ENCODE results near the gene KRTAP10-11.
"Not testable (repeated sequence)": the region's sequence is repeated elsewhere in the genome, so short reads cannot be mapped to it uniquely, and the experiment has no call there.

Gene KRTAP10-11

DNA sequence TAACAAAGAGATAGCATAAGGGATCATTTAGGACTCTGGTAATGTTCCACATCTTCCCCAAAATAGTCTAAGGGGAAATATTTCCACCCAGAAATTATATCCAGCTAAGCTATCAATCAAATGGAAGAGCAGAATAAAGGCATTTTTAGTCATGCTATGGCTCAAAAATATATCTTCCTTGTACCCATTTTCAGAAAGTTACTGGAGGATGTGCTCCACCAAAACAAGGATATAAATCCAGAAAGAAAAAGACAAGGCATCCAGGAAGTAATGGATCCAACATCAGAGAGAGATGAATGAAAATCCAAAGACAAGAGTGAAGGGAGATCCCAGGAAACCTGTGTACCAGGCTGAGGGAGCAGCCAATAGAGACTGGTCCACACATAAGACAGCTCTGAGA is 37.0 kb upstream of the KRTAP10-11 start:
- FAIRE-seq, result no peak
- TF ChIP-seq TAF1 (IDR thresholded peaks at IDR 0.05; ENCODE audit: borderline replicate concordance, low read depth, low read length) (no peak), POLR2AphosphoS5 (IDR thresholded peaks at IDR 0.05; ENCODE audit: low read depth, low read length) (no peak), POLR2A (IDR thresholded peaks at IDR 0.05; ENCODE audit: low read depth, low read length) (no peak)
- no peak for DNase-seq (ENCODE audit: insufficient read length)

DNA sequence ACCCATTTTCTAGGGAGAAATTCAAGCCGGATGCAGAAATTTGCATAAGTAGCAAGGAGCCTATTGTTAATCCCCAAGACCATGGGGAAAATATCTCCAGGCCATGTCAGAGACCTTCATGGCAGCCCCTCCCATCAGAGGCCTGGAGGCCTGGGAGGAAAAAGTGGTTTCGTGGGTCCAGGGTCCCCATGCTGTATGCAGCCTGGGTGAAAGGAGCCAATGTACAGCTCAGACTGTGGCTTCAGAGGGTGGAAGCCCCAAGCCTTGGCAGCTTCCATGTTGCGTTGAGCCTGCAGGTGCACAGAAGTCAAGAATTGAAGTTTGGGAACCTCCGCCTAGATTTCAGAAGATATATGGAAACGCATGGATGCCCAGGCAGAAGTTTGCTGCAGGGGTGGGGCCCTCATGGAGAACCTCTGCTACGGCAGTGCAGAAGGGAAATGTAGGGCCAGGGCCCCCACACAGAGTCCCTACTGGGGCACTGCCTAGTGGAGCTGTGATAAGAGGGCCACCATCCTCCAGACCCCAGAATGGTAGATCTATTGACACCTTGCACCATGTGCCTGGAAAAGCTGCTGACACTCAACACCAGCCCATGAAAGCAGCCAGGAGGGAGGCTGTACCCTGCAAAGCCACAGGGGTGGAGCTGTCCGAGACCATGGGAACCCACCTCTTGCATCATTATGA is 35.9 kb upstream of the KRTAP10-11 start:
- FAIRE-seq; DNase-seq (ENCODE audit: insufficient read length): not testable (repeated sequence)

DNA sequence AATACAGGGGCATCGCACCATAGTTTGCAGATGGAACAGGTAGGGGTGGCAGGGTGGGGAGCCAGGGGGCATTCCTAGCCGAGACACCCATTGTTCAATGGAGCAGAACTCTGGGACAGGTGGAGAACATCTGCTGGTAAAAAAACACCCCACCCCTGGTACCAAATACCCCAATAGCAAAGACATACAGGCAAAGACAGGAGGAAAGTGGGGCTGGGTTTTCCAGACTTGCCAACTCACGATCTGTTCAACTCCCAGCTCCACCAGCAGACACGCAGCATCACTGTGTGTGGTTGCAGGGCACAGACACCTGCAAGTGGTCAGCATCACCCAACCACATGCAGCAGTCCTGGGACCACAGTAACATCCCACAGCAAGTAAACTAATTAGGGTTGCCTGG is 34.7 kb upstream of the KRTAP10-11 start:
- FAIRE-seq, result no peak
- TF ChIP-seq POLR2AphosphoS5 (IDR thresholded peaks at IDR 0.05; ENCODE audit: low read depth, low read length), result no peak
- no peak for DNase-seq (ENCODE audit: insufficient read length)

DNA sequence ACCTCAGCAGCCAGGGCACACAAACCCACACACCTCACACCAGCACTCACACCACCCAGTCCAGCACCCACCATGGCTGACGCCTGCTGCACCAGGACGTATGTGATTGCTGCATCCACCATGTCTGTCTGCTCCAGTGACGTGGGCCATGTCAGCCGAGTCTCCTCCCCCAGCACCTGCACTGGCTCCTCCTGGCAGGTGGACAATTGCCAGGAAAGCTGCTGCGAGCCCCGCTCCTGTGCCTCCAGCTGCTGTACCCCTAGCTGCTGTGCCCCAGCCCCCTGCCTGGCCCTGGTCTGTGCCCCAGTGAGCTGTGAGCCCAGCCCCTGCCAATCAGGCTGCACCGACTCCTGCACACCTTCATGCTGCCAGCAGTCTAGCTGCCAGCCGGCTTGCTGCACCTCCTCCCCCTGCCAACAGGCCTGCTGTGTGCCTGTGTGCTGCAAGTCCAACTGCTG is 34.2 kb upstream of the KRTAP10-11 start, which contains the start of gene KRTAP10-8:
Gene KRTAP10-8, plus strand, starts transcription at position 51 of the 458 bp plus-strand sequence. Its CDS starts 22 bp downstream, at position 73.
- DNase-seq (ENCODE audit: insufficient read length) (no peak), FAIRE-seq (no peak)
- TF ChIP-seq TAF1 (IDR thresholded peaks at IDR 0.05; ENCODE audit: borderline replicate concordance, low read depth, low read length), result no peak
- TF ChIP-seq POLR2AphosphoS5 (IDR thresholded peaks at IDR 0.05; ENCODE audit: low read depth, low read length), result no peak
- TF ChIP-seq POLR2A (IDR thresholded peaks at IDR 0.05; ENCODE audit: low read depth, low read length), result no peak

DNA sequence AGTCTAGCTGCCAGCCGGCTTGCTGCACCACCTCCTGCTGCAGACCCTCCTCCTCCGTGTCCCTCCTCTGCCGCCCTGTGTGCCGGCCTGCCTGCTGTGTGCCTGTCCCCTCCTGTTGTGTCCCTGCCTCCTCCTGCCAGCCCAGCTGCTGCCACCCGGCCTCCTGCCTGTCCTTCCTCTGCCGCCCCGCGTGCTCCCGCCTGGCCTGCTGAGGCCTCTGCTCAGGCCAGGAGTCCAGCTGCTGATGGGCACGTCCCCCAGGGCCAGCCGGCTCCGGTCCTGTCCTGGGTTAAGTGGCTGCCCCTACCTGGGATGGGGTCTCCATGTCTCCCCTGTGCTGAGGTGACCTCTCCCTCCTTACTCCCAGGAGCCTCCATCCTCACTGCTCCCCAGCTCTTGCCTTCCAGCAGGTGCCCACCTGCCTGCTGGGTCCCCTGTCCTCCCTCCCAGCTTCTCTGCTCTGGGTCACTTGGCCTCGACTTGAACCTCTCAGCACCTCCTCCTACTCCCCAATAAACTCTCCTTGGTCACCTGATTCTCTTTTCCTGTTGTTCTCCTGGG is 33.5 kb upstream of the KRTAP10-11 start:
- DNase-seq (ENCODE audit: insufficient read length) (no peak), FAIRE-seq (no peak)
- TF ChIP-seq POLR2AphosphoS5 (IDR thresholded peaks at IDR 0.05; ENCODE audit: low read depth, low read length), result no peak
- TF ChIP-seq TAF1 (IDR thresholded peaks at IDR 0.05; ENCODE audit: borderline replicate concordance, low read depth, low read length), result no peak
- no peak for TF ChIP-seq POLR2A (IDR thresholded peaks at IDR 0.05; ENCODE audit: low read depth, low read length)

DNA sequence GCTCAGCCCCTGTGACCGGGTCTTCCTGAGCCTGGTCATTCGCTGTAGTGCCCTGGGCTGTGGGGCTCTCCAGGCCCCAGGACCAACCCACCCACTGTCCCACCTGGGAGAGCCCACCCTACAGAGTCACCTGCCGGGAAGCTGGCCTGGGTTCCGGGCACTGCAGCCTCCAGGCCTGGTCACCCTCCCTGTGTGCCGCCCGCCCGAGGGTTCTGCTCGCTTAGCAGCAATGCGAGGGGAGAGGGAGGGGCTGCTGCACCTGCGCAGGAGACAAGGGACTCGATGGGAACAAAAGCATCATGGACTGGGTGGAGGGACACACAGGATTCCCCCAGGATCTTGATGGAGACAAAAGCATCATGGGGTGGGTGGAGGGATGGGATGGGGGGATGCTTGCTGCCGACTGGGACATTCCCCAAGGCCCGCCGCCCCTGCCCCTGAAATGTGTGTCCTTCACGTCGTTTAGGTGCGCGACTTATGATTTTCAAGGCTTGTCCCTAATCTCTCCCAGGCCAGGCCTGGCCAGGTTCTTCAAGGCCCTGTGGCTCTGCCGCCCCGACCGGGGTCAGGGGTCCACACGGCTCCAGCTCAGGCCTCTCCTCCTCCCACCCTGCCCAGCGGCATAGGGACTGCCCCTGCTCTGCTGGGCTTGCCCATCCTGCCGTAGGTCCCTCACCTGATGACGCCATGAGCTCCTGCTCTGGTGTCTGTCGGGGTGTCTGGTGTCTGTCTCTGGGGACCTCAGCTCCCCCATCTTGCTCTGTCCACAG is 32.6 kb upstream of the KRTAP10-11 start:
- FAIRE-seq (no peak), DNase-seq (ENCODE audit: insufficient read length) (no peak)
- TF ChIP-seq POLR2AphosphoS5 (IDR thresholded peaks at IDR 0.05; ENCODE audit: low read depth, low read length) (no peak), TAF1 (IDR thresholded peaks at IDR 0.05; ENCODE audit: borderline replicate concordance, low read depth, low read length) (no peak), POLR2A (IDR thresholded peaks at IDR 0.05; ENCODE audit: low read depth, low read length) (no peak)

DNA sequence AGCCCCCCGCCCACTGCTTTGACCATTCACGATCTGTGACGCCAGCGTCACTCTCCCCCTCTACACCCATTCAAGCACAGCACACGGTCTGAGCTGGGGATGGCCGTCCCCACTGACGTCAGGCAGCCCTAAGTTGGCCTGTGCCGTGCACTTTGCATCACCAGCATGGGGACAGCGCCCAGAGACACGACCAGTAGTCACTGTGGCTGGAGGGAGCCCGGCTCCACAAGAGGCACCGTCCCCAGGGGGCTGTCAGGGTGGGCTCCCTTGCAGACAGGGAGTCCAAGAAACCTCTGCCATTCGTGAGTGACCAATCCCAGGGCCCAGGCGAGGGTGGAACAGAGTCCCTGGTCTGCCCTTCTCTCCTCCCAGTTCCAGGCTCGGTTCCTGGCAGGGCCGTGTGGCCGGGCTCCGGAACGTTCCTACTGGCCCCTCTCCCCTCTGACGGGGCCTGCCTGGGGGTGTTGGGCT is 32.0 kb upstream of the KRTAP10-11 start:
- TF ChIP-seq POLR2A (IDR thresholded peaks at IDR 0.05; ENCODE audit: low read depth, low read length) (no peak), TAF1 (IDR thresholded peaks at IDR 0.05; ENCODE audit: borderline replicate concordance, low read depth, low read length) (no peak), POLR2AphosphoS5 (IDR thresholded peaks at IDR 0.05; ENCODE audit: low read depth, low read length) (no peak)

DNA sequence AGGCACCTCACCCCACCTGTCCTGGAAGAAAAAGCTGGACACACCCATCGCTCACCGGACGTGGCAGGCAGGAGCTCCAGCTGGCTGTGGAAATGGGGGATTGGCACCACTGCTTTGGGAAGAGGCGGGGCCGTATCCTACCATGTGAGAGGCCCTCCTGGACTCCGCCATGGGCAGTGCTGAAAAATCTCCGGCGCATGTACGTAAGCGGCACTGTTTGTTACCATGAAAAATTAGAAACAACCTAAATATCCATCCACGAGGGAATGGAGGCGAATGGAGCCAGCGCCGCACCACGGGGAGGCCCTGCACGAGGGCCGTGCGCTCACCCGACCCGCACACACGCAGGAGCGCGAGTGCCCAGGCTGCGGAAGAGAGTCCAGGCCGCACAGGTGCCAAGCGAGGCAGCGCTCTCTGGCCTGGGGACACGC is 31.2 kb upstream of the KRTAP10-11 start:
- DNase-seq (ENCODE audit: insufficient read length) (no peak), FAIRE-seq (no peak)
- TF ChIP-seq POLR2A (IDR thresholded peaks at IDR 0.05; ENCODE audit: low read depth, low read length), result no peak
- no peak for TF ChIP-seq POLR2AphosphoS5 (IDR thresholded peaks at IDR 0.05; ENCODE audit: low read depth, low read length)
- TF ChIP-seq TAF1 (IDR thresholded peaks at IDR 0.05; ENCODE audit: borderline replicate concordance, low read depth, low read length), result no peak

More for the DNA sequence above, 32.0 kb upstream of the KRTAP10-11 start:
- FAIRE-seq (no peak), DNase-seq (ENCODE audit: insufficient read length) (no peak)

DNA sequence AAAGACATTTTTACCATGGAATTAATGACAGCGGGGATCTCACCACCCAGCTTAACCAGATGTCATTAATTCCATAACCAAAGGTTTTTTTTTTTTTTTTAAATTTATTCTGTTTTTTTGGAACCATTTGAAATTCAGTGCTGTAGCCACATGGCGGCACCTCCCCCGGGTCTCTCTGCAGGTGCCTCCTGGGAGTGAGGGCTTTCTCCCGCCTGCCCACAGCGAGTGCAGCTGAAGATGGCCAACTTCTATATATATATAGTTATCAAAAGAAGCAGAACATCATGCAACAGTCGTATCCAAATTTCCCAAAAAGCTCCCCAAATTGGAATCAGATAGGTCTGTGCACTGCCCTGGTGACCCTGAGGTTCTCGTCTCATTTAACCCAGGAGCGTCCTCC is 30.7 kb upstream of the KRTAP10-11 start:
- TF ChIP-seq POLR2AphosphoS5 (IDR thresholded peaks at IDR 0.05; ENCODE audit: low read depth, low read length) (no peak), POLR2A (IDR thresholded peaks at IDR 0.05; ENCODE audit: low read depth, low read length) (no peak), TAF1 (IDR thresholded peaks at IDR 0.05; ENCODE audit: borderline replicate concordance, low read depth, low read length) (no peak)
- FAIRE-seq (no peak), DNase-seq (ENCODE audit: insufficient read length) (no peak)

DNA sequence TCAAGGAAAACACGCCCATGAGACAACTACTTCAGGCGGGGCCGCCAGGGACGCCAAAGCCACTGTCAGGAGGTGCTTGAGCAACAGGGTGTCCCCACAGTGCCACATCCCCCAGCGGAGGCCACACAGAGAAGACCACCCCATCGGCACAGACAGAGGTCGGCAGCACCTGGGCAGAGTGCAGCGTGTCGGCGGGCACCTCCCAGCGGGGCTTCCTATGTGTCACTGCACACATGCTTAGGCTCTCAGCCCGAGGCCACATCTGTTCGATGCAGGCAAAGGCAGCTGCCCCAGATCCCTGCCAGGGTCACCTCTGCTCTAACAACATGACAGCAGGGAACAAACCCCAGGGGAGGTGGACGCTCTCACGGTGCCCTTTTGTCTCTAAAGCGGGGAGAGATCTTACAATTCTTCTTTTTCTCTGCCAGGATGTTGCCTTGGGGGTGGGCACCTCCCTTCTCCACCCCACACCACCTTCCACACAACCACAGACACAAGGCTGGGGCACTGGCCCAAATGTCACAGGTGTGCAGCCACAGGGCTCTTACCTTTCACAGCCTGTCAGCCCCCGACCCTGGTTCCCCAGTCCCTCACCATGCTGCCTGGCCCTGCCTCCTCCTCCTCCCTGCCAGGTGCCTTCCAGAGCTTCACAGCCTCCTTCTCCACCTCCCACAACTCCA is 30.2 kb upstream of the KRTAP10-11 start:
- FAIRE-seq, result no peak
- TF ChIP-seq POLR2AphosphoS5 (IDR thresholded peaks at IDR 0.05; ENCODE audit: low read depth, low read length), result no peak
- no peak for TF ChIP-seq TAF1 (IDR thresholded peaks at IDR 0.05; ENCODE audit: borderline replicate concordance, low read depth, low read length)
- no peak for TF ChIP-seq POLR2A (IDR thresholded peaks at IDR 0.05; ENCODE audit: low read depth, low read length)
- no peak for DNase-seq (ENCODE audit: insufficient read length)

DNA sequence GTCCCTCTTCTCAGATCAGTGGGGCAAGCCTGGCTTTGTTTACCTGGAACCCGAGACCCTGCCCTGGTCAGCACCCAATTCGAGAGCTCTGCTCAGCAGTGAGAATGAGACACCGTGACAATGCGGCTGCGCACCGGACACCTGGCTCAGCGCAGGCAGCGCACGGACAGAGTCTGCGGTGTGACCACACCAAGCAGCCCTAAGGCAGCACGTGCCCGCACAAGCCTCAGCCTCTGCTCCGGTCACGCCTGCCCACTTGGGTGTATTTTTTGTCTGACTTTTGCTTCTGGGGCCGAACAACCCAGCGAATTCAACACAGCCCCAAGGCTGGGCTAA is 29.7 kb upstream of the KRTAP10-11 start:
- DNase-seq (ENCODE audit: insufficient read length) (no peak), FAIRE-seq (no peak)
- TF ChIP-seq POLR2A (IDR thresholded peaks at IDR 0.05; ENCODE audit: low read depth, low read length), result no peak

Measured in GM12892 (cell line).